Panc1 (cell line): Measurements from ENCODE around the gene TENM3.

Source experiments
- POLR2AphosphoS5 ChIP-seq: IDR thresholded peaks from 2 replicates; pipeline ENCODE4 v1.6.1; 2012; ENCODE audit warnings: mild to moderate bottlenecking, low read depth, low read length, moderate library complexity
- SIN3A ChIP-seq: IDR thresholded peaks from 2 replicates; pipeline ENCODE4 v1.6.1; 2012; ENCODE audit warnings: low read depth, mild to moderate bottlenecking, low read length, moderate library complexity, borderline replicate concordance; ENCODE audit not compliant: insufficient read depth
- TCF7L2 ChIP-seq: IDR thresholded peaks from 2 replicates; pipeline ENCODE4 v1.6.1; 2011; ENCODE audit warnings: mild to moderate bottlenecking, low read depth, low read length, inconsistent platforms
- TF ChIP-seq, protein P1 (sequence below), 2 experiments: IDR thresholded peaks; 2 replicates each; pipeline ENCODE4 v1.6.1; 2011 to 2012; ENCODE audit warnings: low read depth in 2 of 2, control low read depth in 1 of 2, low read length in 1 of 2, mild to moderate bottlenecking in 1 of 2, moderate library complexity in 1 of 2; ENCODE audit not compliant: insufficient read depth in 1 of 2
- TF ChIP-seq, protein P2 (sequence below): fragments of 450-650 bp; IDR thresholded peaks from 2 replicates; pipeline ENCODE4 v1.5.1; 2017; ENCODE audit warnings: mild to moderate bottlenecking

DNA sequence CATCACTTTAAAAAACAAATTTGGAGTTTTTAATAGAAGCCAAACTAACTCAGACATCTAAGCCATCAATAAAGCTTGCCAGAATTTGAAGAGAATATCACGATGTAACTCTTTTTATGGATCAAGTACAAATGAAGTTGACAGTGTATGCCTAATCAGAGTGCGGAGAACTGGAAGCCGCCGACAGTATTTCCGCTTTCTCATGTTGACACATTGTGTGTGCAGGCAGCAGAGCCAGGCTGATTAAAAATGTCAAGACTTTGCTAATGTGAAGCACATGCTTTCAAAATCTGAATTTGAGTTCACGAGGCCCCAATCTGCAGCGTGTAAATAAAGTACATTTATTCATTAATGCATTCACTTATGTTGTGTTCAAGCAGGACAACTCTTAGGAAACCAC, 161.2 kb downstream of the TENM3 start:
- TF ChIP-seq, protein P1, sequence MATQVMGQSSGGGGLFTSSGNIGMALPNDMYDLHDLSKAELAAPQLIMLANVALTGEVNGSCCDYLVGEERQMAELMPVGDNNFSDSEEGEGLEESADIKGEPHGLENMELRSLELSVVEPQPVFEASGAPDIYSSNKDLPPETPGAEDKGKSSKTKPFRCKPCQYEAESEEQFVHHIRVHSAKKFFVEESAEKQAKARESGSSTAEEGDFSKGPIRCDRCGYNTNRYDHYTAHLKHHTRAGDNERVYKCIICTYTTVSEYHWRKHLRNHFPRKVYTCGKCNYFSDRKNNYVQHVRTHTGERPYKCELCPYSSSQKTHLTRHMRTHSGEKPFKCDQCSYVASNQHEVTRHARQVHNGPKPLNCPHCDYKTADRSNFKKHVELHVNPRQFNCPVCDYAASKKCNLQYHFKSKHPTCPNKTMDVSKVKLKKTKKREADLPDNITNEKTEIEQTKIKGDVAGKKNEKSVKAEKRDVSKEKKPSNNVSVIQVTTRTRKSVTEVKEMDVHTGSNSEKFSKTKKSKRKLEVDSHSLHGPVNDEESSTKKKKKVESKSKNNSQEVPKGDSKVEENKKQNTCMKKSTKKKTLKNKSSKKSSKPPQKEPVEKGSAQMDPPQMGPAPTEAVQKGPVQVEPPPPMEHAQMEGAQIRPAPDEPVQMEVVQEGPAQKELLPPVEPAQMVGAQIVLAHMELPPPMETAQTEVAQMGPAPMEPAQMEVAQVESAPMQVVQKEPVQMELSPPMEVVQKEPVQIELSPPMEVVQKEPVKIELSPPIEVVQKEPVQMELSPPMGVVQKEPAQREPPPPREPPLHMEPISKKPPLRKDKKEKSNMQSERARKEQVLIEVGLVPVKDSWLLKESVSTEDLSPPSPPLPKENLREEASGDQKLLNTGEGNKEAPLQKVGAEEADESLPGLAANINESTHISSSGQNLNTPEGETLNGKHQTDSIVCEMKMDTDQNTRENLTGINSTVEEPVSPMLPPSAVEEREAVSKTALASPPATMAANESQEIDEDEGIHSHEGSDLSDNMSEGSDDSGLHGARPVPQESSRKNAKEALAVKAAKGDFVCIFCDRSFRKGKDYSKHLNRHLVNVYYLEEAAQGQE (IDR thresholded peaks at IDR 0.05; ENCODE audit: insufficient read depth in 1 of 2, low read depth in 2 of 2, low read length in 1 of 2), result no peak
- TF ChIP-seq, protein P2, sequence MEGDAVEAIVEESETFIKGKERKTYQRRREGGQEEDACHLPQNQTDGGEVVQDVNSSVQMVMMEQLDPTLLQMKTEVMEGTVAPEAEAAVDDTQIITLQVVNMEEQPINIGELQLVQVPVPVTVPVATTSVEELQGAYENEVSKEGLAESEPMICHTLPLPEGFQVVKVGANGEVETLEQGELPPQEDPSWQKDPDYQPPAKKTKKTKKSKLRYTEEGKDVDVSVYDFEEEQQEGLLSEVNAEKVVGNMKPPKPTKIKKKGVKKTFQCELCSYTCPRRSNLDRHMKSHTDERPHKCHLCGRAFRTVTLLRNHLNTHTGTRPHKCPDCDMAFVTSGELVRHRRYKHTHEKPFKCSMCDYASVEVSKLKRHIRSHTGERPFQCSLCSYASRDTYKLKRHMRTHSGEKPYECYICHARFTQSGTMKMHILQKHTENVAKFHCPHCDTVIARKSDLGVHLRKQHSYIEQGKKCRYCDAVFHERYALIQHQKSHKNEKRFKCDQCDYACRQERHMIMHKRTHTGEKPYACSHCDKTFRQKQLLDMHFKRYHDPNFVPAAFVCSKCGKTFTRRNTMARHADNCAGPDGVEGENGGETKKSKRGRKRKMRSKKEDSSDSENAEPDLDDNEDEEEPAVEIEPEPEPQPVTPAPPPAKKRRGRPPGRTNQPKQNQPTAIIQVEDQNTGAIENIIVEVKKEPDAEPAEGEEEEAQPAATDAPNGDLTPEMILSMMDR, result no peak
- TF ChIP-seq POLR2AphosphoS5, result no peak
- no peak for TF ChIP-seq SIN3A
- TF ChIP-seq TCF7L2, result no peak
